Activated CD4-positive, alpha-beta T cell treated with anti-CD3 and anti-CD28 coated beads, Interleukin-2, amount 50 U/mL, for 24 hours (primary cell): ENCODE data around the gene COL28A1.
"Not testable (repeated sequence)": the region's sequence is repeated elsewhere in the genome, so short reads cannot be mapped to it uniquely, and the experiment has no call there.

Experiments used
- DNase-seq, 2 donors: peaks; one replicate each; pipeline ENCODE4 v3.0.0-alpha.2; 2020; ENCODE audit warnings: low read depth in 1 of 2, low spot score in 1 of 2

The COL28A1 gene

DNA sequence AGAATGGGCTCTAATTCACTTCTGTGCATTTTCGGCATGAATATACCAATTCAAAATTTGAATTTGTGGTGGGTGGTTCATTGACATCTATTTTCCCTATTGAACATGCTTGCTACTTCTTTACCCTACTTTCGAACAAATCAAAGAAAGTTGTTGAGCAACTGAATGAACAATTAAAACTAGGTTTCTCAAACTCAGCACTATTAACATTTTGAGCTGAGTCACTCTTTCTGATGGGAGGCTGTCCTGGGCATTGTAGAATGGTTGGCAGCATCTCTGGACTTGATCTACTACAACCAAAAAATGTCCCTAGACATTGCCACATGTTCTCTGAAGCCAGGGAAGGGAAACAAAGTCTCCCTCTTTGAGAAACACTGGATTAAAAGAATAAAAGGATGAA is 116.7 kb downstream of the COL28A1 start:
- DNase-seq, result no peak

DNA sequence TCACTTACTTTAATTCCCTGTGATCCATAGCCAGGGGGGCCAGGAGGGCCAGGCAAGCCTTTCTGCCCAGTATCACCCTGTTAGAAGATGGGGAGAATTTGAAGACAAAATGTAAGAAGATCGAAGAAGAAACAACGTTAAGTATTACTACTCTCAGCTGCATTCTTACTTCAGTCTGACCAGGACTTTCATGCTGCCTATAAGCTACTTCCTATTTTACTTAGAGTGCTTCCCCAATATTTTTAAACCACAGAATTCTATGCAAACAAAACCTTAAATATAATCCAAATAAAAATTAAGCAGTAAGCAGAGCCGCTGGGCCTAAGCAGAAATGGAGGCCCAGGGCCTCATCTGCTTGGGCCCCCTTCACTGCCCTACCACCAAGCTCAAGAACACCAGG is 117.8 kb downstream of the COL28A1 start:
- DNase-seq, result no peak

DNA sequence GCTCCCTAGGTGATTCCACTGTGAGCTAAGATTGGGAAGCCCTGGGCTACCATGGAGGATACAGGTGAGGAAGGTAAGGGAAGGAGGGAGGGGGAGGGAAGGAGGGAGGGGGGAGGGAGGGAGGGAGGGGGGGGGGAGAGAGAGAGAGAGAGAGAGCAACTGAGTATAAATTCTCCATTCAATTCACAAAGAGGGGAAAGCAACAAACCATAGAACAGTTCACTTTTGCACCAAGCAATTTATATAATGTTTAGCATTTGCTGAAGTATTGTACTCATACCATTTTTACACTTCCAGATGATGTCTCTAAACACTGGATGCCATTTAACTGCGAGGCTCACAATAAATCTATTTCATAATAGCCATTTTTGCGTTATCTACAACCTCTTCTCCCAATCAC is 118.3 kb downstream of the COL28A1 start:
- no peak for DNase-seq

DNA sequence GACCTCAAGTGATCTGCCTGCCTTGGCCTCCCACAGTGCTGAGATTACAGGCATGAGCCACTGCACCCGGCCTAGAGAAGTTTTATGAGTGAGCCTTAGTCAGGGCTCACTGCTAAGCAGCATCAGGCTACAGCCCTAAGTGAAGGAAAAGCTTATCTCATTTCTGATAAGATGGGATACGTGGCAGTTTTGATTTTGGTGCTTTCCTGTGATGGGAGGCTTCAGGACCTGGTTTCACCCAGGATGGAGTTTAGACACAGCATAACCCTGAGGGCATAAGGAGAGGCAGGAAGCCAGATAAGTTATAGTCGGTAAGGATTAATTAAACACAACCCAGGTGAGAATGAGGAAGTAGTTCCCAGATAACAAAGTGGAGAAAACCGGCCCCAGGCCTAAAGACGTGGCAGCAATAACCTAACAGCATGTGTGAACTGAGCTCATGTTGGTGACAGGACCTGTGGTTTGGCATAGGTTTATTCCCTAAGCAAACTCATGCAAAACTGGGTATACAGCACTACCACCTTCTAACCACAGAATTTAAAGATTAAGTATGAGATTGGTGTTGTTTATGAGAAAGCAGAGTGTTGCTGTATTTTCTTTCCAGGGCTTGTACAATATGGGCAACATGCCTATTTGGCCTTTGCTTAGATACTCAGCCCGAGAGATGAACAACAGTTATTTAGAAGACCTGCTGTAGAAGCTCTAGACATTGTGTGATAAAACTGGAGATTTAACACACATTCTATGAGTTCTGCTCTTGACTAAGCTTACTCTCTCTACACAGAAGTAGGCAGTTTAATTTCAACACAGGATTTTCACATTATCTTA is 119.4 kb downstream of the COL28A1 start:
- no peak for DNase-seq

DNA sequence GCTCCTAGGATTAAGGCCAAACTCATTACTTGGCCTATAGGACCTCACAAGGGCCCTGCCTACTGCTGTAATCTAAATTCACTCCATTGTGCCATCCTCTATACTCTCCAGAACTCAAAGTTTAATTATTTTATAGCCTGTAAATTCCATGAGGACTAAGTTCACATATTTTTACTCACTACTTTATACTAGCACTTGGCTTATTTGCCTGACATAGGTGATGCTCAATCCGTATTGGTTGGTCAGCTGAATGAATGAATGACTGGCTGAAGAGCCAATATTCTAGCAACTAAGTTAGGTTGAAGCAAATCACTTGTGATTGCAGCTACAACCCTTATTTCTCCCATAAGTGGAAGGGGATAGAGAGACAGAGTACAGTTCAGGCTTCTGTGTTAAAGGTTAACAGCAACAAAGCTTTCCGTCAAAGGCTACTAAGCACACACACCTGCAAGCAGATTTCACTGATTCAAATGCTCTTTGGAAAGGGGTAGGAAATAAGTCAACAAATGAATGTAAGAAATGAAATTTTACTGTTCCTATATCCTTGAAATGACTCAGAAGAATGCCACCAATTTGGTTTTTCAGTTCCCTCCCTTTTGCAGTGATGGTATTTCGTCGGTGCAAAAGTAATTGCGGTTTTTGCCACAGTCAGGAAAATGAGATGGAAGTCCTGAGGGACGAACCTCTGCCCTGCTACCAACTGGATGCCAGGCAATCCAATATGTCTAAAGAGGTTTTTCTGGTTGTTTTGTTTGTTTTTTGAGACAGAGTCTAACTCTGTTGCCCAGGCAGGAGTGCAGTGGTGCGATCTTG is 120.7 kb downstream of the COL28A1 start:
- DNase-seq, result no peak

DNA sequence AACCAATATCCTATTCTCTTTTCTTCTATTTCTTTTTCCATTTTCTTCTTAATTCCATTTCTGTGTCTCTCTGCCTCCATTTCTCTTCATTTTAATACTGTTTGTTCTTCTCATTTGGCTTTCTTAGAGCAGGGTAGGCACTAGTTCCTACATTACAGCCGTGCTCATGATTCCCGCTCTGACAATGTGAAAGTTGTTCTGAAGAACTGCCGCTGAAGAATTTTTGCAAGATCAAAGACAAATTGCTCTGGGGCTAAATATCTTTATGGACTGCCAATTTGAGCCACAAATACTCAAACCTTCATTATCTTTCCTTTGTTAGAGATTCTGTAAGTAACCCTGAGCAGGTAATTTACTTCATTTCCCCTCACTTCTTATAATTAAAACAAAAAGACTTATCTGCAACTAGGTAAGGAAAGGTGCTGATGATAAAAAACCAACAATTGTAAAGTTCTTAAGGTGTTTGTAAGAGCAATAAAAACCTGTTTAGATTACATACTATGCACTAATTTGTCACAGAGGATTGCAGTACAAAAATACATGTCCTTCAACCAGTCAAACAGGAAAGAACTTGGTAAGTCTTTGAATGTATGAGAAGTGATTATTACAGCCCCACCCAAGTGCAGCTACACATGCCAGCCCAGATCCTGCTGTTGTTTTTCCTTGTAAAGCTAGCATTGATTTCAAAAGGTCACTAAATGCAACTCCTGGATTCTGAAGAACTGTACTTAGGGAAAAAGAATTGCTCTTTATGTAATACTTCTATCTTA is 127.5 kb downstream of the COL28A1 start:
- no peak for DNase-seq

DNA sequence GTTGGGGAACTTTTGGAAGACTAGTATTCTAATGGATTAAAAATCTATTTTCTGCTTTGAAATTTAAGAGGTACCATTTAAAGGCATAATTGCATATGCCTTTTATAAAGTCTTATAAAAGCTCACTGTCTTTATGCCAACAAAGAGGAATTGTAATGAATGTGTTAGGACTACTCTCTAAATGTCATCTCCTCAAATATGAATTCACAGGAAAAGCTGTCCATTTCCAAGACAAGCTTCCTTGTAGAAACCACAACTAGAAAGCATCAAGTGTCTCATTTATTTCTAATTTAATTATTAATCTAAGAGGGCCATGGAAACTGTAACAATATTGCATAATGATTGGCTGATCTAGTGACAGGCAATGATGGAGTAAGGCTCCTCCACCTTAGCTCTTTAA is 130.2 kb downstream of the COL28A1 start:
- no peak for DNase-seq

DNA sequence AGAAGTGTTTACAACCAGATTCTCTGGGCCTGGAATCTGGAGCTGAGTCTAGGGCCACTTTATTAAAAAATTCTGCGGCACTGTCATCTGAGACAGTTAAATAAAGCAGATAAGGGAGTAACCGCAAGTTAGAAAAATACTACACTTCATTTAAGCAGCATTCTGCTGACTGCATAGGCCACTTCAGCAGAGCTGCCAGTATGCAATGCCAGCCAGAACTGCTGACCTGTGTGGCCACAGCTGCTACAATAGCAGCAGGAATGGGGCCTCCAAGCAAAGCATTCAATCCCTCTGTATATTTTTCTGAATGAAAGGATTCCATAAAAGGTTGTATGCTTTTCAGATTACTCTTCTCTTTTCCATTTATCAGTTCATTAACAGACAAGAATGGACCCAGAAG is 136.0 kb downstream of the COL28A1 start:
- no peak for DNase-seq

DNA sequence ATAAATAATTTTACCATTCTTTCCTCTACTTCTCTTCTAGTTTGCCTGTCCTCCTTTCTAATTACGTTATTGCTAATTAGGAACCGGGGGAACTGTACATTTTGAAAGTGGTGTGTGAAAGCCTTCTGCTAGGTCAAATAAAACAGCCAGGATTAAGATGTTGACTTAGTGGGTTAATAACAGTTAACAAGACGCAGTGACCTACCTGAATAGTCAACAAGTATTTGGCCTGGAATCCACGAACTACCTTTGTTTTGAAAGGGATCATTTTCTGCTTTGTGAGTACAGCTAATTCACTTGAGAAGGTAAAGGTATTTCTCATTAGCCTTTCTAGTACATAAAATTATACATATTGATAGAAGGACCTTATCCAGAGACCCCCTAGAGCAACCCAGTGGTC is 139.9 kb downstream of the COL28A1 start:
- no peak for DNase-seq

DNA sequence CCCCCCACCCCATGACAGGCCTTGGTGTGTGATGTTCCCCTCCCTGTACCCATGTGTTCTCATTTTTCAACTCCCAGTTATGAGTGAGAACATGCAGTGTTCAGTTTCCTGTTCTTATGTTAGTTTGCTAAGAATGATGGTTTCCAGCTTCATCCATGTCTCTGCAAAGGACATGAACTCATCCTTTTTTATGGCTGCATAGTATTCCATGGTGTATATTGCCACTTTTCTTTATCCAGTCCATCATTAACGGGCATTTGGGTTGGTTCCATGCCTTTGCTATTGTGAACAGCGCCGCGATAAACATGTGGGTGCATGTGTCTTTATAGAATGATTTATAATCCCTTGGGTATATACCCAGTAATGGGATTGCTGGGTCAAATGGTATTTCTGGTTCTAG is 147.5 kb downstream of the COL28A1 start:
- DNase-seq, result not testable (repeated sequence)

DNA sequence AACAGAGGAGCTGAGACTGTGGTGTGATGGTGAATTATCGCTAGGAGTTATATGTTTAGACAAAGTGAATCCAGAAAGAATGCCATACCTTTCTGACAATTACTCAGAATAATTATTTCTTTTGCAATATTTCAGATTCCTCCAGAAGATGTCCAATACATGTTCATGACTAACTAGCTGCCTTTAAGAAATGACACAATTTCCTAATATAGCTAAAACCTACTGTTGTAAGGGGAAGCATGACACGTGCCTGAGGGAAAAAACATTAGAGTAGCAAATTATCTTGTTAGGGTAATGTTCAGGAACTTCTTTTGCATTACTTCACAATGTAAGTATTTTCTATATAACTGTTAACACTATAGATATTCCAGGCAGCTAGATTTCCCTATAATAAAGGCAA is 150.3 kb downstream of the COL28A1 start:
- no peak for DNase-seq

DNA sequence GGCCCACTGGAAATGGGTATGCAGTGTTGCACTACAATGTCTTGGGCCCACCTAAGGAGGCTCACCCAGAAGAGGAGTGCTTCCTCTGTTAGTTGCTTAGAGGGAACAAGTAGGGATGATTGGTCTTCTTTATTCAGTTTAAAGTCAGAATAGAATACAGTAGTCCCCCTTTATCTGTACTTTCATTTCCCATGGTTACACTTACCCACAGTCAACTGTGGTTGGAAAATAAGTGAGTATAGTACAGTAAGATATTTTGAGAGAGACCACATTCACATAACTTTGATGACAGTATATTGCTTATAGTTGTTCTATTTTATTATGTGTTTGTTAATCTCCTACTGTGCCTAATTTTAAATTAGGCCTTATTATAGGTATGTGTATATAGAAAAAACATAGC is 151.4 kb downstream of the COL28A1 start:
- DNase-seq, result no peak

DNA sequence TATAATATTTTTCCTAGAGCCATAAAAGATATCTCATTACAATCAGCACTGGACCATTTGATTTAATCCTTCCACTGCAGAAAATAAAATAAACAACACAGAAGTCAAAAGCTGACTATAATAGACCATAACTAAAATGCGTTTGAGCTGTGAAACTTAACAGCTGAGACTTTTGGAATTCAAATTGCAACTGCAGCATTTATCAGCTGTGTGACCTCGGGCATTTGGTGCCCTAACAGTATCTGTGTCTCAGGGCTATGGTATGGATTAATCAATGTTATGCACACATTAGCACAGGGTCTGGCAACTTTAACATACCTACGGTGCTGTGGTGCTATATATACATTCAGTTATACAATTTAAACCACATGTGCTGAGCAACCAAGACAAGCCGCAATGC is 160.1 kb downstream of the COL28A1 start:
- DNase-seq, result no peak

DNA sequence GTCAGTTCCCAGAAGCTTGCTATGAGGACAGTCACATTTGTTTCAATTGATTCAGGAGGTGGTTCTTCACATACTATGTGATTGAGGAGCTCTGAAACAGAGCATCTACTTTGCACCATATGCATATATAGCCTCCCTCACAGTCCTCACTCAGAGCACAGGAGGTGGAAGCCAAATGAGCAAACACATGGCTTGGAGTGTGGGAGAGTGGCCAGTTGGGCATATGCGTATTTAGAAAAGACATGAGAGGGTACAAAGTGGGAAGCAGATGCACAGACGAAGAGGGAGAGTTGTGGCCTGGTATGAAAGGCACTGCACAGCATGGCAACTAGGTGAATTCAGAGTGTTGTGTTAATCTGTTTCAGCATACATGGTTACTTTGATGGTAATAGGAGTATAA is 165.6 kb downstream of the COL28A1 start:
- DNase-seq, result no peak

DNA sequence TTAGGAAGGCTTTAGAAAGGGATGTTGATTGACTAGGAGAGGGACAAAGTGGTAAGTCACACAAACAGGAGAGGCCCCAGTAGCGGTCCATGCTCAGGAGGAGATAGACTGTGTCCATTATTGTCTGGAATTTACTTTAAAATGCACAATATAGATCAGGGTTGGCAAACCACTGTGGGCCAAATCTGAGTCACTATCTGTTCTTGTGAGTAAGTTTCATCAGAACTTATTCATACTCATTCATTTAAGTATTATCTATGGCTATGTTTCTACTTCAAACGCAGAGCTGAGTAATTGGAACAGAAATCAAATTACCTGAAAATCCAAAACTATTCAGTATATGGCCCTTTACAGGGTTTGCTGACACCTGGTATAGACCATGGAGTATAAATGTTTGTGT is 166.5 kb downstream of the COL28A1 start:
- DNase-seq, result no peak

DNA sequence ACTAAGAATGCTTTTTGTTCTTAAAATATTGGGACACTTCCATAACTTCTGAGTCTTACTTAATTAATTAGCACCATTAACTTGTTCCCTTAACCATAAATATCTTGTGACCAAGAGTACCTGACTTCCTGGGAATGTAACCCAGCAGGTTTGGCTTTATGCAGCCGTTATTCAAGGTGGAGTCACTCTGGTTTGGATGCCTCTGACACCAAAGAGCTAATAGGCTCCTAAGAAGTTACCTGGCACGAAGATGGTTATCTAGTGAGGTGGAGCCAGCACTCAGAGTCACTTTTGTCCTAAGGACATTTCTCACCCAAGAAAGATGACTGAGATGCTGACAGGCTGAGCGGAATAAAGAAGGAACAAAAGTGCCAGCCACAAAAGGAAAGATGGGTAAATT is 181.0 kb downstream of the COL28A1 start:
- no peak for DNase-seq

DNA sequence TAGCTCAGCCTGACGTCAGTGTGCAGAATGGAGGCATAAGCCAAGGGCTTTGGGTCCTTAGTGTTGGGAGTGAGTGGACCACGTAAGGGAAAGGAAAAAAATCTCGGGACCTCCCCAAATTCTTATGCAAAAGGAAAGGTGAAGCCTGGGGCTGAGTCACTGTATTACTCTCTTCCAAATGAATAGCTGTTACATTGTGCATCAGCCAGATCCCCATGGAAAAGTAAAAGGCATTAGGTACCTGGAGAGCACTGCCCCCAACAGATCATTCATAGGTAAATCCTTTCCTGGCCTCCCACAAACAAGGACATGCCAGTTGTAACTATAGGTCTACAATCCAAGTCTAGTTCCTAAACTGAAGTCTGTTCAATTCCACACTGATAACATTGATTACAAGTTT is 182.8 kb downstream of the COL28A1 start:
- no peak for DNase-seq

DNA sequence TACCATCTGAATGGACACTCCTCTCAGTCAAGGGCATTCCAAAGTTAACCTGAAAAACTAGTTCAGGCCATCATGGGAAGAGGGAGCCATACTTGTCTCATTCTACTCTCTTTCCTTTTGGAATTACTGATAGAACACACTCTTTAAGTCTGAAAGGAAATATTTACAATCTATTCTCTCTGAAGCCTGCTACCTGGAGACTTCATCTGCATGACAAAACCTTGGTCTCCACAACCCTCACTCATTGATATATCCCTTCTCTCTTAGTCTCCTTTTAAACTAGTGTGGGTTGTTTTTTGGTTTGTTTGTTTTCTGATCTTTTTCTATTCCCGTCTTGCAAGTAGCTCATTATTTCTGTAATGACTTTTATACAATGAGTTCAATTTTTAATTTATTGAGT is 183.8 kb downstream of the COL28A1 start:
- no peak for DNase-seq

DNA sequence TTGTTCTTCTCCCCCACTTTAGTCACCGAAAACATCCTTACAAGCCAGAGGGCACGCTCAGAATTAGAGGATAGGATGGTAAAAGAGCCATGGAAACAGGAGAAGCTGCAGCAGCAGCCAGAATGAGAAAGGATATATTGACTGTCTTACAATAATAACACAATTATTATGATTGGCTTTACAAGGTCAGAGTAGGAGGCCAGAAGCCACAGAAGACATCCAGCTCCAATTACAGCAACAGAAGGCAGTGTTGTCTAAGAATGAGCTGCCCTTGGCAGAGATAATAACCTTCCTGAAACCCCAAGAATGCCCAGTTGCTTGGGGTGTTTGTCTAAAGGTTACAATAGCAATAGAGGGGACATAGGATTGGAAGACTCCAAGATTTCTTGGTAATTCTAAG is 184.5 kb downstream of the COL28A1 start:
- DNase-seq, result no peak

DNA sequence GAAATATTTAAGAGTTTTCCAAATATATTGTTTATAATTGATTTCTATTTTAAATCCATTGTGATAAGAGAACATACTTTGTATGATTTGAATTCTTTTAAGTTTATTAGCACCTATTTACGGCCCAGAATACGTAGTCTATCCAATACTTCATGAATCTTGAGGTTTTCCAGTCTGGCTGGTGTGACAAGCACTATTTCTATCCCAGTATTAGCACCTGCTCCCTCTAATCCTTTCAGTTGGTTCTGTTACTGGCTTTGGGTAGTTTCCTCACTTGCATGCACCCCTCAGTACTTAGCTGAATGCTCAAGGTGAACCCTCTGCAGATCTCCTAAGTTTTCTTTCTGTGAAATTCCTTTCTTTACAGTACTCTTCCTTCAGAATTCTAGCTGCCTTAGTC is 186.5 kb downstream of the COL28A1 start:
- DNase-seq, result no peak

DNA sequence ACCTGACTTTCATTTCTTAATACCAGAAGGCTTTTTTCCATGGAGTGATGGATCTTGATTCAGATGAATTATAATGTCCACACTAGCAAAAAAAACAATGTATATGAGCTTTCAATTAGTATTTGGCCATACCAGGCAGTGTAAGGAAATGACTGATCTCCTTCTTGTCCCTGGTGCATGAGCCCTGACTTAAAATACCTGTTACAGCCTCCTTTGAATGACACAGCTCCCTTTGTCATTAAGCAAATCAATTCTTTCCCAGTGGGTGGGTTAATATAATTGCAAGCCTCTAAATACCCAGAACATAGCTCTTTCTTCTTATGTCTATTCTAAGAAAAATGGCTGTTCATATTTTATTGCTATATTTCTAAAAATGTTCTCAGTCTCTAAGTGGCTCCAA is 188.6 kb downstream of the COL28A1 start:
- DNase-seq, result no peak

DNA sequence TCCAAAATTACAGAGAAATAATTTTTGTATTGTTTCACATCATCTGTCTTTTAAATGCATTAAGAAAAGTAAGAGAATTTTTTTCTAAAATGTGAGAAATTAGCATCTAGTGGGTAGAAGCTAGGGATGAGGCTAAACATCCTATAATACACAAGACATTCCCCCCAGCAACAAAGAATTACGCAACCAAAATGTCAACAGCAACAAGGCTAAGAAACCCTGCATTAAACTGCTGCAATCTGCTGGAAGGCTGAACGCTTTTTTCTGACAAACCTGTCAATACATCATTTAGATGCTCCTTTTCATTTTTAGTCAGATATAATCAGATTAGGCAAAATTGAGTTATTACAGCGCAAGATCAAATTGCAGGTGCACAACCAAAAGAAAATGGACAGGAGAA is 191.1 kb downstream of the COL28A1 start:
- no peak for DNase-seq
